Measurements from ENCODE around the gene ALKBH4. TPM values are rescaled to one million over a fixed set of nuclear protein-coding genes. Genes with fewer than 3 reads are reported as not detected.
"Not testable (repeated sequence)": the region's sequence is repeated elsewhere in the genome, so short reads cannot be mapped to it uniquely, and the experiment has no call there.

The ALKBH4 gene
- total and polyA plus RNA-seq, 8 donors, result 8.6 to 14.1 (median 10.9) TPM

- DNase-seq (peak; percentile 81 to 94 (median 90)), ATAC-seq (peak; percentile 94)
- H3K36me3 ChIP-seq, result peaks cover 0 to 10% of the 10 kb centered on the region in 2 donors
- H3K27me3 ChIP-seq; H3K27ac ChIP-seq; intact Hi-C loops (cut with DNase I); H3K4me1 ChIP-seq; H3K9me3 ChIP-seq: not testable (repeated sequence)
- peak within 1 kb of the TSS; percentile 32 to 35 for H3K4me3 ChIP-seq
- TF ChIP-seq CTCF (IDR thresholded peaks at IDR 0.05), result peak; percentile 37 to 45
These were observed 13.9 kb upstream of the ALKBH4 start, which contains the start of gene POLR2J for GRCh38 chr7:102478314-102479208. TSS of gene POLR2J (minus strand) at chr7:102478922. CDS start at chr7:102478860, 62 bp downstream.

GRCh38 chr7:102474736-102475435 lies 10.2 kb upstream of the ALKBH4 start:
- ATAC-seq, result not testable (repeated sequence)

GRCh38 chr7:102474116-102474515 lies 9.5 kb upstream of the ALKBH4 start:
- peak in 2 of 4 donors; percentile 15 to 59 for DNase-seq
- H3K27ac ChIP-seq; ATAC-seq; intact Hi-C loops (cut with DNase I); H3K4me1 ChIP-seq; H3K27me3 ChIP-seq; H3K4me3 ChIP-seq; H3K9me3 ChIP-seq: not testable (repeated sequence)
- peaks cover 0 to 51% of the 10 kb centered on the region in 2 donors for H3K36me3 ChIP-seq

More at GRCh38 chr7:102474736-102475435, 10.2 kb upstream of the ALKBH4 start:
- H3K27ac ChIP-seq; intact Hi-C loops (cut with DNase I); H3K4me1 ChIP-seq; H3K27me3 ChIP-seq; H3K4me3 ChIP-seq; H3K9me3 ChIP-seq: not testable (repeated sequence)
- H3K36me3 ChIP-seq, result peaks cover 0 to 44% of the 10 kb centered on the region in 2 donors
- DNase-seq, result peak in 2 of 4 donors; percentile 4 to 23

- Histone ChIP-seq H3K27ac (no peak overlapping the region), H3K4me3 (no peak overlapping the region), H3K36me3 (peaks cover 0 to 58% of the 10 kb centered on the region in 2 donors), H3K4me1 (no peaks in the 10 kb centered on the region), H3K9me3 (no peaks in the 10 kb centered on the region), H3K27me3 (no peaks in the 10 kb centered on the region)
- TF ChIP-seq CTCF (IDR thresholded peaks at IDR 0.05), result no peak
- DNase-seq, result peak in 2 of 4 donors; percentile 19 to 61
- intact Hi-C loops (cut with DNase I), result no loop called here
- no peak for ATAC-seq
These were observed 8.8 kb upstream of the ALKBH4 start for GRCh38 chr7:102473271-102473991.

- intact Hi-C loops (cut with DNase I), result no loop called here
- Histone ChIP-seq H3K27me3 (no peaks in the 10 kb centered on the region), H3K27ac (no peak overlapping the region), H3K9me3 (no peaks in the 10 kb centered on the region), H3K4me3 (no peak overlapping the region), H3K4me1 (no peaks in the 10 kb centered on the region), H3K36me3 (peaks cover 0 to 68% of the 10 kb centered on the region in 2 donors)
- DNase-seq, result peak in 1 of 4 donors; percentile 75
- TF ChIP-seq CTCF (IDR thresholded peaks at IDR 0.05), result no peak
- ATAC-seq, result no peak
These were observed 7.7 kb upstream of the ALKBH4 start for GRCh38 chr7:102472126-102473041.

All from left lung (tissue), 10 donors.